Globus pallidus (tissue), 1 donor: ENCODE data around the gene LRRC32.
"Not testable (repeated sequence)": the region's sequence is repeated elsewhere in the genome, so short reads cannot be mapped to it uniquely, and the experiment has no call there.

ENCODE experiments used
- DNase-seq: peaks from one replicate; pipeline ENCODE4 v3.0.0-alpha.2; 2015; ENCODE audit warnings: low spot score

LRRC32 gene

DNA sequence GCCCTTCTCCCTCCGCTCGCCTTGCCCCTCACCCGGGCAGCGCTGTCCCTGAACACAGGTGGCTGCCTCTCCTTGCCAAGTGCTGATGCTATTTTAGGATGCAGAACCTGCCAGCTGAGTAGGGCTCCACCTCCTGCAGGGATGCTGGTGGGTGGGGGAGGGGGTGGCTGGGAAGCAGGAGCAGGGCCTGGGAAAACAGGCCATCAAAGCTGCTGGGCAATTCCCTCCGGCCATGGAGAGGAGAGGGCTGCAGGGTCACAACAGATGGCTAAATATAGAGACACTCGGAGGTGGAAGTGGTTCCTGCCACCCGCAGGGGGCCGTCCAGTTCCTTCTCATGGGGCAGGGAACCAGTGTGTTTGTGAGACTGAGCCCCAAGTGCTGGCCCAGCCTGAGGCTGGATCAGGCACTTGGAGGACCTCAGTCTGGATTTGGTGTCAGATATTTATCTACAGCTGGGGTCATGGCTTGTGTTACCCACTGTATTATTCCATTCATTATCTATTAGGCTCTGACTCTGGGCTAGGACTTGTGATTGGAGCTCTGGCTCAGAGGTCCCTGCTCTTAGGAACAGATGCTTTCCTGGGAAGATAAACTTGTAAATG, 59.6 kb downstream of the LRRC32 start:
- DNase-seq = no peak

DNA sequence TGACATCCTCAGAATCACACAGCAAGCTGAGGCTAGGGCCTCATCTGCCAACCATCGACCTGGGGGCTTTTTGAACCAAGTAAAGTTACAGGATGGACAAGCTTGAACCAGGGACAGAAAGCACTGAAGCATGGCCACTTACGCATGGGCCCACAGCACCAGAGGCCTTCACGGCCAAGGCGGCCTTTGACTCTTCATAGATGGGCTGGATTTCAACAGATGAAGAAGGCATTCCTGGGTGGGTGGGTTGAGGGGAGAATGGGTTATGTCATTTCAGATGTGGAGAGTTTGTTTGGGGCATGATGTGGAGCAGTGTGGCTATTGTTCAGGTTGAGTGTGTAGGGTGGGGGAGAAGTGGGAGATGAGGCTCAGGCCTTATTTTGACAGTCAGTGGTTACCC, 60.2 kb downstream of the LRRC32 start:
- DNase-seq = no peak

DNA sequence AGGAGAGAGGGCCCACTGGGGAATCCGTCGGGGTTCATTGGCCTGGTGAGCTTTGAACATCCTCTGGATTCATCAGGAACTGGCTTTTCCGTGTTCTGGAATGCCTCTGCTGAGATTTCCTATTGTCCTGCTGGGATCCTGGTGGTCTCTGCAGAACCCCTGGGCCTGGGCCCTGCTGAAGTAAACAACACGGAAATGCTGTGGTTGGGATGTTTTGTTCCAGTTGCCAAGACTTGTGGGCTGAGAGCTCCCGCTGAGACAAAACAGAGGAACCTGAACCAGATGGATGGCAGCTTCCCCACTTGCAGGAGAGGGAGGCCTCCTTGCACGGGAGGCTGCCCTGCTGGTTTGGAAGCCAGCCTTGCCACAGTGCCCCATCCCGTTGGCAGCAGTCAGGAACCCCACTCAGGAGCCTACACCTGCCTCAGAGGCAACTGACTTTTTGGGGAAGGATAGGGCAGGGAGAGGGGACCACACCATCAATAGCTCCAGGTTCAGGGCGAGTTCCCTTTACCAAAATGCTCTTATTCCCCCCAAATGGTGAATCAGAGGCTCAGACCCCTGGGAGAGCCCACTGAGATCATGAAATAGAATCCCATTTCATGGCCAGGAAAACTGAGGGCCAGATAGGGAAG, 60.7 kb downstream of the LRRC32 start:
- DNase-seq = no peak

DNA sequence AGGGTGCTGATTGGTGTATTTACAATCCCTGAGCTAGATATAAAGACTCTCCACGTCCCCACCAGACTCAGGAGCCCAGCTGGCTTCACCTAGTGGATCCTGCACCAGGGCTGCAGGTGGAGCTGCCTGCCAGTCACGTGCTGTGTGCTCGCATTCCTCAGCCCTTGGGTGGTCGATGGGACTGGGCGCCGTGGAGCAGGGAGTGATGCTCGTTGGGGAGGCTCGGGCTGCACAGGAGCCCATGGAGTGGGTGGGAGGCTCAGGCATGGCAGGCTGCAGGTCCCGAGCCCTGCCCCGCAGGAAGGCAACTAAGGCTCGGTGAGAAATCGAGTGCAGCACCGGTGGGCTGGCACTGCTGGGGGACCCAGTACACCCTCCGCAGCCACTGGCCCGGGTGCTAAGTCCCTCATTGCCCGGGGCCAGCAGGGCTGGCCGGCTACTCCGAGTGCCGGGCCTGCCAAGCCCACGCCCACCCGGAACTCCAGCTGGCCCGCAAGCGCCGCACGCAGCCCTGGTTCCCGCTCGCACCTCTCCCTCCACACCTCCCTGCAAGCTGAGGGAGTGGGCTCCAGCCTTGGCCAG, 61.6 kb downstream of the LRRC32 start:
- not testable (repeated sequence) for DNase-seq

DNA sequence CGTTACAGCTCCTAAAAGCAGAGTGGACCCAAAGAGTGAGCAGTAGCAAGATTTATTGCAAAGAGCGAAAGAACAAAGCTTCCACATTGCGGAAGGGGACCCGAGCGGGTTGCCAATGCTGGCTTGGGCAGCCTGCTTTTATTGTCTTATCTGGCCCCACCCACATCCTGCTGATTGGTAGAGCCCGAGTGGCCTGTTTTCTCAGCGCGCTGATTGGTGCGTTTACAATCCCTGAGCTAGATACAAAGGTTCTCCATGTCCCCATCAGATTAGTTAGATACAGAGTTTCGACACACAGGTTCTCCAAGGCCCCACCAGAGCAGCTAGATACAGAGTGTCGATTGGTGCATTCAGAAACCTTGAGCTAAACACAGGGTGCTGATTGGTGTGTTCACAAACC, 62.3 kb downstream of the LRRC32 start:
- DNase-seq = not testable (repeated sequence)
